Measurements from ENCODE around the gene WWC2.

Gene WWC2

GRCh38 chr4:183154701-183155391, 55.8 kb downstream of the WWC2 start:
- H3K4me2 ChIP-seq (ENCODE audit: insufficient read depth, low read length), result no peak overlapping the region
- H3K27me3 ChIP-seq (ENCODE audit: insufficient read depth, low read length, poor library complexity), result peaks cover 4% of the 10 kb centered on the region
- H2AFZ ChIP-seq (ENCODE audit: low read depth, low read length), result no peak overlapping the region
- no peaks in the 10 kb centered on the region for H3K36me3 ChIP-seq (ENCODE audit: insufficient read depth, low read length)
- H3K9me3 ChIP-seq (ENCODE audit: insufficient read depth, low read length, severe bottlenecking), result no peaks in the 10 kb centered on the region
- no peaks in the 10 kb centered on the region for H3K4me1 ChIP-seq (ENCODE audit: insufficient read depth, low read length)
- no peaks in the 10 kb centered on the region for H3K79me2 ChIP-seq (ENCODE audit: insufficient read depth, low read length)
- DNase-seq (no peak), ATAC-seq (ENCODE audit: insufficient read depth, low read depth) (no peak)
- no peak overlapping the region for H3K27ac ChIP-seq (ENCODE audit: low read length)
- TF ChIP-seq CTCF (IDR thresholded peaks at IDR 0.05; ENCODE audit: borderline replicate concordance, extremely low read depth, low read length, poor library complexity, severe bottlenecking) (no peak), EZH2 (IDR thresholded peaks at IDR 0.05; ENCODE audit: borderline replicate concordance, low read depth, low read length, severe bottlenecking) (no peak)
- no peak overlapping the region for H3K4me3 ChIP-seq (ENCODE audit: low read depth in 1 of 2, low read length in 2 of 2)
- H3K9ac ChIP-seq (ENCODE audit: low read depth, low read length), result no peak overlapping the region
- no peaks in the 10 kb centered on the region for H4K20me1 ChIP-seq (ENCODE audit: insufficient read depth, low read length)

- DNase-seq (no peak), ATAC-seq (ENCODE audit: insufficient read depth, low read depth) (no peak)
- H3K27me3 ChIP-seq (ENCODE audit: insufficient read depth, low read length, poor library complexity), result peaks cover 4% of the 10 kb centered on the region
- no peaks in the 10 kb centered on the region for H4K20me1 ChIP-seq (ENCODE audit: insufficient read depth, low read length)
- H3K36me3 ChIP-seq (ENCODE audit: insufficient read depth, low read length), result no peaks in the 10 kb centered on the region
- H3K9ac ChIP-seq (ENCODE audit: low read depth, low read length), result no peak overlapping the region
- no peaks in the 10 kb centered on the region for H3K79me2 ChIP-seq (ENCODE audit: insufficient read depth, low read length)
- no peaks in the 10 kb centered on the region for H3K9me3 ChIP-seq (ENCODE audit: insufficient read depth, low read length, severe bottlenecking)
- H3K4me2 ChIP-seq (ENCODE audit: insufficient read depth, low read length), result no peak overlapping the region
- no peak overlapping the region for H2AFZ ChIP-seq (ENCODE audit: low read depth, low read length)
- no peak for TF ChIP-seq CTCF (IDR thresholded peaks at IDR 0.05; ENCODE audit: borderline replicate concordance, extremely low read depth, low read length, poor library complexity, severe bottlenecking)
- no peak for TF ChIP-seq EZH2 (IDR thresholded peaks at IDR 0.05; ENCODE audit: borderline replicate concordance, low read depth, low read length, severe bottlenecking)
- H3K4me1 ChIP-seq (ENCODE audit: insufficient read depth, low read length), result no peaks in the 10 kb centered on the region
- H3K27ac ChIP-seq (ENCODE audit: low read length), result no peak overlapping the region
- no peak overlapping the region for H3K4me3 ChIP-seq (ENCODE audit: low read depth in 1 of 2, low read length in 2 of 2)
Observed at GRCh38 chr4:183155450-183156184, 56.6 kb downstream of the WWC2 start.

DNA sequence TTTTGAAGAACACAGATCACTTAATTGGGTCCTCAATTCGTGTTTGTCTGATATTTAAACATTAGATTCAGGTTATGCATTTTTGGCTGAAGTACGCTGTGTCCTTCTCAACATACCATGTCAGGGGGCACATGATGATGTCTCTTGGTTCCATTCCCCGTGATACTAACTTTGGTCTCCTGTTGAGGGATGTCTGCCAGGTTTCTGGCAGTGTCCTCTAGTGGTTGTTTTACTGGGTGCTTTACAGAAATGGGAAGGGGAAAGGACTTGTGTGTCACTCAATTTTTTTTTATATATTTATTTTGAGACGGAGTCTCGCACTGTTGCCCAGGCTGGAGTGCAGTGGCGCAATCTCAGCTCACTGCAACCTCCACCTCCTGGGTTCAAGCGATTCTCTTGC, 58.2 kb downstream of the WWC2 start:
- H4K20me1 ChIP-seq (ENCODE audit: insufficient read depth, low read length), result no peaks in the 10 kb centered on the region
- no peak overlapping the region for H3K4me3 ChIP-seq (ENCODE audit: low read depth in 1 of 2, low read length in 2 of 2)
- TF ChIP-seq EZH2 (IDR thresholded peaks at IDR 0.05; ENCODE audit: borderline replicate concordance, low read depth, low read length, severe bottlenecking), result no peak
- TF ChIP-seq CTCF (IDR thresholded peaks at IDR 0.05; ENCODE audit: borderline replicate concordance, extremely low read depth, low read length, poor library complexity, severe bottlenecking), result no peak
- no peaks in the 10 kb centered on the region for H3K36me3 ChIP-seq (ENCODE audit: insufficient read depth, low read length)
- no peak overlapping the region for H3K9ac ChIP-seq (ENCODE audit: low read depth, low read length)
- H3K4me1 ChIP-seq (ENCODE audit: insufficient read depth, low read length), result no peaks in the 10 kb centered on the region
- H3K27ac ChIP-seq (ENCODE audit: low read length), result no peak overlapping the region
- no peaks in the 10 kb centered on the region for H3K9me3 ChIP-seq (ENCODE audit: insufficient read depth, low read length, severe bottlenecking)
- H2AFZ ChIP-seq (ENCODE audit: low read depth, low read length), result no peak overlapping the region
- peaks cover 4% of the 10 kb centered on the region for H3K27me3 ChIP-seq (ENCODE audit: insufficient read depth, low read length, poor library complexity)
- ATAC-seq (ENCODE audit: insufficient read depth, low read depth) (no peak), DNase-seq (no peak)
- H3K4me2 ChIP-seq (ENCODE audit: insufficient read depth, low read length), result no peak overlapping the region
- no peaks in the 10 kb centered on the region for H3K79me2 ChIP-seq (ENCODE audit: insufficient read depth, low read length)
